Activated gamma-delta T cell treated with anti-CD3 and anti-CD28 coated beads, Interleukin-2, amount 50 U/mL, for 16 hours (primary cell): Measurements from ENCODE around the gene PRDM16.

Source experiments
- DNase-seq: peaks from one replicate; pipeline ENCODE4 v3.0.0-alpha.2; 2020; ENCODE audit warnings: low read depth

PRDM16 gene

GRCh38 chr1:3053986-3054385 is 15.0 kb upstream of the PRDM16 start:
- no peak for DNase-seq

- DNase-seq = no peak
Observed at GRCh38 chr1:3054474-3054873, 14.5 kb upstream of the PRDM16 start.

- DNase-seq = no peak
Observed at GRCh38 chr1:3055051-3055450, 14.0 kb upstream of the PRDM16 start.

- no peak for DNase-seq
Observed at GRCh38 chr1:3056641-3057040, 12.4 kb upstream of the PRDM16 start.

GRCh38 chr1:3058263-3059030 is 10.6 kb upstream of the PRDM16 start:
- no peak for DNase-seq

- no peak for DNase-seq
Observed at GRCh38 chr1:3060127-3060526, 8.9 kb upstream of the PRDM16 start.

- no peak for DNase-seq
Observed at GRCh38 chr1:3060601-3061551, 8.1 kb upstream of the PRDM16 start.

- no peak for DNase-seq
Observed at GRCh38 chr1:3061566-3061965, 7.4 kb upstream of the PRDM16 start.

- no peak for DNase-seq
Observed at GRCh38 chr1:3061981-3062615, 6.9 kb upstream of the PRDM16 start.

GRCh38 chr1:3062616-3063378 is 6.2 kb upstream of the PRDM16 start:
- no peak for DNase-seq

- DNase-seq = no peak
Observed at GRCh38 chr1:3063379-3064295, 5.4 kb upstream of the PRDM16 start.

- DNase-seq = no peak
Observed at GRCh38 chr1:3064296-3064850, 4.6 kb upstream of the PRDM16 start.

- no peak for DNase-seq
Observed at GRCh38 chr1:3064901-3065300, 4.1 kb upstream of the PRDM16 start.

- no peak for DNase-seq
Observed at GRCh38 chr1:3065396-3065795, 3.6 kb upstream of the PRDM16 start.

- no peak for DNase-seq
Observed at GRCh38 chr1:3065797-3066196, 3.2 kb upstream of the PRDM16 start.

- no peak for DNase-seq
Observed at GRCh38 chr1:3066250-3066711, 2.7 kb upstream of the PRDM16 start.

- no peak for DNase-seq
Observed at GRCh38 chr1:3066826-3067225, 2.2 kb upstream of the PRDM16 start.

GRCh38 chr1:3067301-3067670 is 1.7 kb upstream of the PRDM16 start:
- no peak for DNase-seq

- DNase-seq = no peak
Observed at GRCh38 chr1:3067671-3068563, 1.1 kb upstream of the PRDM16 start.
